ENCODE measurements around the gene HAGHL. TPM values are rescaled to one million over a fixed set of nuclear protein-coding genes. Genes with fewer than 3 reads are reported as not detected.

The HAGHL gene
- total RNA-seq, 2 donors from 2014 or later: 12.0 to 15.8 TPM

DNA sequence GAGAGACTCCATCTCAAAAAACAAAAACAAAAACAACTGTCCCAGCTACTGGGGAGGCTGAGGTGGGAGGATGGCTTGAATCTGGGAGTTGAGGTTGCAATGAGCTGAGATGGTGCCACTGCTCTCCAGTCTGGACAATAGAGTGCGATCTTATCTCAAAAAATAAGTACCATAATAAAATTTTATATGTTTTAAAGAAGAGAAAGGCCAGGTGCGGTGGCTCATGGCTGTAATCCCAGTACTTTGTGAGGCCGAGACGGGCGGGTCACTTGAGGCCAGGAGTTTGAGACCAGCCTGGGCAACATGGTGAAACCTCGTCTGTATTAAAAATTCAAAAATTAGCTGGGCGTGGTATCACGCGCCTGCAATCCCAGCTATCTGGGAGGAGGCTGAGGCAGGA lies 49.9 kb downstream of the HAGHL start:
- DNase-seq: no peak
- no peak for ATAC-seq
- intact Hi-C loops (cut with DNase I): no loop called here

DNA sequence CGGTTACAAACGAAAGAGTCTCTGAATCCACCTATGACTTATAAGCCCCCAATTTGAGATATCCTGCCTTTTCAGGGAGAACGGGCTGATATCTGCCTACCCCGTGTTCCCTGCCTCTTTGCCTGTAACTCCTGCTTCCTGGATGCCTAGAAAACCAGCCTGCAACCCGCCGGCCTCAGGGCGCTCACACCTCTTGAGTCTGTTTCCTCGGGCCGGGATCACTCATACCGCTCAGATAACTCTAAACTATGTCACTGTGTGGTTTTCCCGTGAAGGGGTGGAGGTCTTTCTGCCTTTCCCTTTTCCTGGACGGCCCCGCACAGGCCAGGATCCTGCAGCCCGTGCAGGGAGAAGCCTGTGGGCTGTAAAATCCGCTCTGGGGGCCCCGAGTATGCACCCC lies 50.9 kb downstream of the HAGHL start:
- DNase-seq: no peak
- intact Hi-C loops (cut with DNase I): no loop called here
- ATAC-seq: no peak

GRCh38 chr16:778447-778846 lies 51.5 kb downstream of the HAGHL start:
- intact Hi-C loops (cut with DNase I): no loop called here
- ATAC-seq: no peak
- no peak for DNase-seq

DNA sequence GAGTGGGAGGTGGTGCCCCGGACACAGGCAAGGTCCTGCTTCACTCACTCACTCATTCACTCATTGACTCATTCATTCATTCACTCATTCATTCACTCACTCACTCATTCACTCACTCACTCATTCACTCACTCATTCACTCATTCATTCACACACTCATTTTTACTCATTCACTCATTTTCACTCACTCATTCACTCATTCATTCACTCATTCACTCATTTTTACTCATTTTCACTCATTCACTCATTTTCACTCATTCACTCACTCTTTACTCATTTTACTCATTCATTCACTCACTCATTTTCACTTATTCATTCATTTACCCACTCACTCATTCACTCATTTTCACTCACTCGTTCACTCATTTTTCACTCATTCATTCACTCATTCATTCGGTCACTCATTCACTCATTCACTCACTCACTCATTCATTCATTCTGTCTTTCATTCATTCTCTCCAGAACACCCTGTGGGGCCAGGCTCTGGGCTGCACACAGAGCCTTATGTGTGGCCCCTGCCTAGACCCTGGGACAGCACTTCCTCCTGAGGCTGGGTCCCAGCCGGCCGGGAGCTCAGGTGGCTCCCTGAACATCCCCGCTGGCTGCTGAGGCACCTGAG lies 52.1 kb downstream of the HAGHL start:
- intact Hi-C loops (cut with DNase I): no loop called here
- DNase-seq (no peak), ATAC-seq (no peak)

Small RNA genes lying within 50 kb of the gene (microRNA-seq; reads per million reads assigned to microRNA genes)
- 0 reads per million in 2 donors for gene MIR662

Other genes starting within 250 kb of the HAGHL start
- gene CAPN15, start 199.4 kb upstream of the HAGHL start, total RNA-seq: 10 to 100 TPM; 19.2 to 25.8 TPM
- not detected for gene PRR35, start 166.7 kb upstream of the HAGHL start, total RNA-seq
- under 1 TPM; 0.10 to 0.97 TPM for gene NHLRC4, start 160.1 kb upstream of the HAGHL start, total RNA-seq
- gene PIGQ, start 157.1 kb upstream of the HAGHL start, total RNA-seq: 10 to 100 TPM; 19.1 to 21.3 TPM
- gene RAB40C, start 137.0 kb upstream of the HAGHL start, total RNA-seq: 10 to 100 TPM in 1 of 2 donors, 1 to 10 TPM in 1; 9.9 to 13.5 TPM
- gene WFIKKN1, start 96.1 kb upstream of the HAGHL start, total RNA-seq: under 1 TPM; 0.21 to 0.50 TPM
- 10 to 100 TPM; 42.8 to 61.8 TPM for gene METTL26, start 90.8 kb upstream of the HAGHL start, total RNA-seq
- gene MCRIP2, start 85.3 kb upstream of the HAGHL start, total RNA-seq: 100 to 1,000 TPM in 1 of 2 donors, 10 to 100 TPM in 1; 92.8 to 117 TPM
- 10 to 100 TPM in 1 of 2 donors, 1 to 10 TPM in 1; 9.6 to 15.5 TPM for gene WDR90, start 77.7 kb upstream of the HAGHL start, total RNA-seq
- 100 to 1,000 TPM in 1 of 2 donors, 10 to 100 TPM in 1; 73.8 to 106 TPM for gene RHOT2, start 59.0 kb upstream of the HAGHL start, total RNA-seq
- 1 to 10 TPM; 1.2 TPM for gene RHBDL1, start 51.4 kb upstream of the HAGHL start, total RNA-seq
- 100 to 1,000 TPM in 1 of 2 donors, 10 to 100 TPM in 1; 89.1 to 101 TPM for gene STUB1, start 46.7 kb upstream of the HAGHL start, total RNA-seq
- gene JMJD8, start 42.8 kb upstream of the HAGHL start, total RNA-seq: 10 to 100 TPM; 45.5 to 48.9 TPM
- gene WDR24, start 36.7 kb upstream of the HAGHL start, total RNA-seq: 1 to 10 TPM; 8.2 TPM
- 1 to 10 TPM in 1 of 2 donors, under 1 TPM in 1; 0.32 to 1.0 TPM for gene FBXL16, start 21.3 kb upstream of the HAGHL start, total RNA-seq
- gene METRN, start 12.0 kb upstream of the HAGHL start, total RNA-seq: 10 to 100 TPM; 53.7 to 56.8 TPM
- 10 to 100 TPM; 32.5 to 36.8 TPM for gene ANTKMT, start 6.0 kb upstream of the HAGHL start, total RNA-seq
- under 1 TPM; 0.50 to 0.56 TPM for gene CCDC78, start 663 bp upstream of the HAGHL start, total RNA-seq
- 10 to 100 TPM; 22.6 to 23.3 TPM for gene CIAO3, start 13.9 kb downstream of the HAGHL start, total RNA-seq
- 10 to 100 TPM; 12.6 to 13.0 TPM for gene MSLN, start 33.6 kb downstream of the HAGHL start, total RNA-seq
- 10 to 100 TPM; 11.1 to 11.4 TPM for gene RPUSD1, start 61.3 kb downstream of the HAGHL start, total RNA-seq
- gene CHTF18, start 61.5 kb downstream of the HAGHL start, total RNA-seq: 1 to 10 TPM; 4.7 to 8.8 TPM
- gene GNG13, start 73.6 kb downstream of the HAGHL start, total RNA-seq: not detected
- 10 to 100 TPM; 11.9 to 12.0 TPM for gene LMF1, start 243.9 kb downstream of the HAGHL start, total RNA-seq